H1 (cell line): Measurements from ENCODE around the gene TUBGCP5. TPM values are rescaled to one million over a fixed set of nuclear protein-coding genes. Genes with fewer than 3 reads are reported as not detected.

Experiments used
- CTCF ChIA-PET: fragments of 300-600 bp; sonication (Branson Sonifier 250); formaldehyde crosslinking; loops from one replicate; lab custom pipeline; 2021; ENCODE audit not compliant: partially characterized antibody; lab: Charles Lee
- POLR2A ChIA-PET: fragments of 300-600 bp; sonication (Branson Sonifier 250); formaldehyde crosslinking; loops from one replicate; lab custom pipeline; 2021; ENCODE audit warnings: inconsistent platforms; ENCODE audit not compliant: partially characterized antibody; lab: Charles Lee
- DNase-seq, 2 experiments: peaks; one replicate each; pipeline versions ENCODE4 v3.0.0 to v3.0.0-alpha.2; 2010 to 2022; ENCODE audit warnings: low spot score in 2 of 2, low read depth in 1 of 2, mixed read lengths in 1 of 2
- FAIRE-seq: peaks from 2 replicates; lab custom pipeline; 2011; peaks lifted over from hg19 to GRCh38; lab: Jason Lieb, UNC
- H2AFZ ChIP-seq: 2 replicates; pipeline ENCODE4 v1.8.1; 2012; ENCODE audit warnings: low read length, inconsistent platforms
- H2AK5ac ChIP-seq: 2 replicates; pipeline ENCODE4 v1.6.1; 2013; ENCODE audit warnings: low read depth, low read length
- H2BK120ac ChIP-seq: replicated peaks from 2 replicates; pipeline ENCODE3; 2013; ENCODE audit warnings: low read depth, low read length, inconsistent platforms
- H2BK12ac ChIP-seq: 2 replicates; pipeline ENCODE4 v1.6.1; 2013; ENCODE audit warnings: low read depth, low read length
- H2BK15ac ChIP-seq: 2 replicates; pipeline ENCODE4 v1.6.1; 2013; ENCODE audit warnings: low read length
- H2BK20ac ChIP-seq: 2 replicates; pipeline ENCODE4 v1.6.1; 2013; ENCODE audit warnings: low read length
- H2BK5ac ChIP-seq: 2 replicates; pipeline ENCODE4 v1.6.1; 2013; ENCODE audit warnings: low read depth, low read length
- H3K14ac ChIP-seq: 2 replicates; pipeline ENCODE4 v1.6.1; 2013; ENCODE audit warnings: inconsistent platforms; ENCODE audit not compliant: insufficient read length
- H3K18ac ChIP-seq: 2 replicates; pipeline ENCODE4 v1.6.1; 2013; ENCODE audit warnings: low read length; ENCODE audit errors: extremely low read depth
- H3K23ac ChIP-seq: 2 replicates; pipeline ENCODE4 v1.6.1; 2013; ENCODE audit warnings: inconsistent platforms; ENCODE audit not compliant: insufficient read length
- H3K23me2 ChIP-seq: 2 replicates; pipeline ENCODE4 v1.6.1; 2013; ENCODE audit warnings: low read depth, low read length
- H3K27ac ChIP-seq: 2 replicates; pipeline ENCODE4 v1.6.1; 2011; ENCODE audit warnings: low read depth, low read length, inconsistent platforms
- H3K27me3 ChIP-seq, 4 experiments: replicated peaks in 1 of 4; 1 replicate in 1 of 4; 2 replicates in 3 of 4; pipeline versions ENCODE4 v1.6.1 to v1.8.1; 2011 to 2013; ENCODE audit warnings: low read length in 3 of 4, mild to moderate bottlenecking in 3 of 4, inconsistent platforms in 2 of 4, mixed read lengths in 2 of 4, moderate library complexity in 1 of 4; ENCODE audit not compliant: control insufficient read depth in 3 of 4, insufficient read depth in 3 of 4; ENCODE audit errors: extremely low read depth in 1 of 4
- H3K36me3 ChIP-seq, 4 experiments: 2 replicates each; pipeline versions ENCODE4 v1.6.1 to v1.8.1; 2011 to 2013; ENCODE audit warnings: mild to moderate bottlenecking in 4 of 4, low read length in 3 of 4, moderate library complexity in 2 of 4, control low read depth in 1 of 4, inconsistent platforms in 1 of 4; ENCODE audit not compliant: insufficient read depth in 4 of 4, control insufficient read depth in 2 of 4
- H3K4ac ChIP-seq: replicated peaks from 2 replicates; pipeline ENCODE3; 2013; ENCODE audit warnings: low read length, low read depth, mixed read lengths, inconsistent platforms; ENCODE audit not compliant: insufficient read length
- H3K4me1 ChIP-seq, 4 experiments: replicated peaks in 1 of 4; 1 replicate in 1 of 4; 2 replicates in 3 of 4; pipeline versions ENCODE4 v1.6.1 to v1.8.1; 2011 to 2013; ENCODE audit warnings: low read length in 3 of 4, inconsistent platforms in 2 of 4, mixed read lengths in 1 of 4; ENCODE audit not compliant: insufficient read depth in 4 of 4, control insufficient read depth in 3 of 4
- H3K4me2 ChIP-seq, 2 experiments: 2 replicates each; pipeline versions ENCODE4 v1.6.1 to v1.8.1; 2011 to 2013; ENCODE audit warnings: low read depth in 2 of 2, low read length in 2 of 2, control low read depth in 1 of 2, inconsistent platforms in 1 of 2, mild to moderate bottlenecking in 1 of 2; ENCODE audit not compliant: insufficient read depth in 1 of 2
- H3K4me3 ChIP-seq, 4 experiments: fragments of 200-600, 300-600 bp in 1 of 4; sonication (generic), shearing (Covaris generic), sonication (Bioruptor Twin) in 1 of 4; 2 replicates each; pipeline versions ENCODE4 v1.5.1 to v1.8.1; 2011 to 2016; ENCODE audit warnings: low read length in 4 of 4, low read depth in 3 of 4, control low read depth in 2 of 4, inconsistent platforms in 2 of 4, mild to moderate bottlenecking in 2 of 4, mixed read lengths in 1 of 4, moderate library complexity in 1 of 4; ENCODE audit not compliant: insufficient read depth in 2 of 4; ENCODE audit errors: extremely low read depth in 1 of 4
- H3K56ac ChIP-seq: replicated peaks from 2 replicates; pipeline ENCODE3; 2013; ENCODE audit warnings: low read depth, mild to moderate bottlenecking, mixed read lengths, low read length, inconsistent platforms; ENCODE audit not compliant: insufficient read length
- H3K79me1 ChIP-seq: 2 replicates; pipeline ENCODE4 v1.6.1; 2013; ENCODE audit warnings: low read depth, low read length, control low read depth
- H3K79me2 ChIP-seq, 2 experiments: 2 replicates each; pipeline versions ENCODE4 v1.6.1 to v1.8.1; 2012 to 2013; ENCODE audit warnings: low read length in 2 of 2, mild to moderate bottlenecking in 2 of 2, inconsistent platforms in 1 of 2; ENCODE audit not compliant: insufficient read depth in 2 of 2, control insufficient read depth in 1 of 2
- H3K9ac ChIP-seq, 4 experiments: replicated peaks in 1 of 4; 1 replicate in 1 of 4; 2 replicates in 3 of 4; pipeline versions ENCODE4 v1.6.1 to v1.8.1; 2011 to 2013; ENCODE audit warnings: low read depth in 3 of 4, low read length in 3 of 4, control low read depth in 2 of 4, mild to moderate bottlenecking in 2 of 4, moderate library complexity in 2 of 4, inconsistent platforms in 1 of 4; ENCODE audit errors: extremely low read depth in 1 of 4
- H3K9me3 ChIP-seq, 2 experiments: 2 replicates each; pipeline versions ENCODE4 v1.6.1 to v1.8.1; 2012 to 2013; ENCODE audit warnings: mild to moderate bottlenecking in 2 of 2, moderate library complexity in 2 of 2, control low read depth in 1 of 2, inconsistent platforms in 1 of 2, low read depth in 1 of 2, low read length in 1 of 2, mixed read lengths in 1 of 2; ENCODE audit not compliant: insufficient read depth in 2 of 2
- H4K20me1 ChIP-seq, 2 experiments: replicated peaks in 1 of 2; 2 replicates each; pipeline versions ENCODE3 to v1.8.1; 2011 to 2013; ENCODE audit warnings: inconsistent platforms in 2 of 2, low read length in 2 of 2, mild to moderate bottlenecking in 1 of 2; ENCODE audit not compliant: insufficient read depth in 2 of 2, control insufficient read depth in 1 of 2
- H4K5ac ChIP-seq: 2 replicates; pipeline ENCODE4 v1.6.1; 2013; ENCODE audit warnings: low read length, low read depth, mixed read lengths, inconsistent platforms; ENCODE audit not compliant: insufficient read length
- H4K8ac ChIP-seq: 2 replicates; pipeline ENCODE4 v1.8.0; 2013; ENCODE audit warnings: mild to moderate bottlenecking, moderate library complexity, low read length, inconsistent platforms; ENCODE audit not compliant: insufficient read depth; ENCODE audit errors: extremely low read depth
- H4K91ac ChIP-seq: replicated peaks from 2 replicates; pipeline ENCODE3; 2013; ENCODE audit warnings: low read length, mixed read lengths, inconsistent platforms; ENCODE audit not compliant: insufficient read length
- CBX5 ChIP-seq: fragments of 300-800, 300-1000 bp; sonication (generic); IDR thresholded peaks from 2 replicates; pipeline ENCODE4 v1.7.1; 2016; ENCODE audit warnings: antibody characterized with exemption, low read length, low read depth
- CBX8 ChIP-seq: fragments of 300-800, 300-1000 bp; sonication (generic); IDR thresholded peaks from 2 replicates; pipeline ENCODE4 v1.7.1; 2016; ENCODE audit warnings: low read depth, low read length, borderline replicate concordance
- NANOG ChIP-seq: IDR thresholded peaks from 2 replicates; pipeline ENCODE4 v1.6.1; 2011; ENCODE audit warnings: low read length, low read depth, mild to moderate bottlenecking, inconsistent platforms; ENCODE audit not compliant: insufficient read depth, poor library complexity, severe bottlenecking
- POLR2A ChIP-seq, 2 experiments: IDR thresholded peaks; 1 replicate in 1 of 2; 2 replicates in 1 of 2; pipeline ENCODE4 v1.6.1; 2011; ENCODE audit warnings: low read depth in 2 of 2, low read length in 2 of 2, mild to moderate bottlenecking in 2 of 2; ENCODE audit errors: control extremely low read depth in 1 of 2
- TAF7 ChIP-seq: optimal IDR thresholded peaks from 2 replicates; pipeline ENCODE3; 2011; ENCODE audit warnings: low read depth, mild to moderate bottlenecking, inconsistent platforms, low read length, moderate library complexity, borderline replicate concordance
- TCF12 ChIP-seq: IDR thresholded peaks from 2 replicates; pipeline ENCODE4 v1.6.1; 2011; ENCODE audit warnings: low read depth, mild to moderate bottlenecking, low read length
- WGBS, 2 experiments: shearing (Covaris generic) in 1 of 2; methylation state at CpG; one replicate each; pipeline versions ENCODE4 v1.1.6 to v1.1.7; 2013 to 2015; ENCODE audit warnings: low lambda C conversion rate in 2 of 2, mixed read lengths in 2 of 2, inconsistent platforms in 1 of 2, low coverage in 1 of 2, missing lambda C conversion rate in 1 of 2; ENCODE audit not compliant: insufficient replicate concordance in 2 of 2, insufficient coverage in 1 of 2, insufficient read length in 1 of 2; ENCODE audit errors: extremely low coverage in 1 of 2, missing lambda C conversion rate in 1 of 2; 5-methylcytosine and 5-hydroxymethylcytosine counted together
- polyA plus RNA-seq, 7 experiments: library from polyadenylated mRNA; depleted of rRNA in 3 of 7; stranded (reverse) in 5 of 7; unstranded in 2 of 7; fragments of >200 nt in 5 of 7; fragments of 200-250 nt in 2 of 7; gene quantifications; 1 replicate in 5 of 7; 2 replicates in 1 of 7; 4 replicates in 1 of 7; pipeline versions ENCODE4 v1.2.1 to v1.2.3, GENCODE V29; 2011 to 2013; ENCODE audit warnings: missing spikeins in 2 of 7, mixed read lengths in 2 of 7
- total RNA-seq: library from RNA; stranded (reverse); fragmentation: NEBNext Ultra II Directional; extraction: Animal tissue kit (Norgen Biotek cat#: 25700); gene quantifications from 2 replicates; pipeline ENCODE4 v1.2.1, GENCODE V29; 2021
- TF ChIP-seq, protein P1 (sequence below): IDR thresholded peaks from 2 replicates; pipeline ENCODE4 v1.6.1; 2012; ENCODE audit warnings: inconsistent platforms

The TUBGCP5 gene
- total and polyA plus RNA-seq, 2 of the 8 experiments (the other 6 are each of a cell fraction or from before 2014, with no cell fraction given) = 6.3 to 12.5 TPM

DNA sequence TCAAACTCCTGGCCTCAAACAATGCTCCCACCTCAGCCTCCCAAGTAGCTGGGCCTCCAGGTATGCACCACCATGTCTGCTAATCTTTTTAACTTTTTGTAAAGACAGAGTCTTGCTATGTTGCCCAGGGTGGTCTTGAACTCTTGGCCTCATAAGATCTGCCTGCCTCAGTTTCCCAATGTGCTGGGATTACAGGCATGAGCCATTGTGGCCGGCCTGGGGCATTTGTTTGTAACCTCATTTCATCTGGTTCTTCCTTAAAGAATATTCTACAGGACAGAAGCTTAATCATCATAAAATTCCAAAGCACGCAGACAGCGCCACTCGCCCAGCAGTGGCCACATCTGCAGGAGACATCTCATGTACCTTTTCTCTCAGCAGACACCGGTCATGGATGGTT, 35.6 kb downstream of the TUBGCP5 start:
- H3K9ac ChIP-seq = no peak overlapping the region
- ChIA-PET CTCF (interaction anchor here (0.6 to 3.3 kb wide), 3 partner anchors 8 to 33 kb away, joined by 3 to 14 read pairs (median 3); no protein-coding TSS in a partner anchor), POLR2A (interaction anchor here (1.3 to 1.7 kb wide), 3 partner anchors 10 to 19 kb away, joined by 3 to 5 read pairs (median 4); no protein-coding TSS in a partner anchor)
- no peaks in the 10 kb centered on the region for H3K79me2 ChIP-seq
- no peak overlapping the region for H4K91ac ChIP-seq
- no peak for DNase-seq
- no peak overlapping the region for H2BK15ac ChIP-seq
- no peaks in the 10 kb centered on the region for H4K20me1 ChIP-seq
- no peaks in the 10 kb centered on the region for H3K23me2 ChIP-seq
- no peak overlapping the region for H3K4me2 ChIP-seq
- FAIRE-seq = no peak
- no peak overlapping the region for H3K4me3 ChIP-seq
- no peak overlapping the region for H2BK20ac ChIP-seq
- no peak overlapping the region for H3K14ac ChIP-seq
- no peak overlapping the region for H4K8ac ChIP-seq
- H2BK12ac ChIP-seq = no peak overlapping the region
- 78% methylated on average over 5 of the region's 5 CpGs; no CpG with 5 or more reads in 1 of the 2 experiments for WGBS, 2 experiments
- no peak overlapping the region for H3K27ac ChIP-seq
- no peak overlapping the region for H2BK5ac ChIP-seq
- H4K5ac ChIP-seq = no peak overlapping the region
- H2AK5ac ChIP-seq = no peak overlapping the region
- H2BK120ac ChIP-seq = no peak overlapping the region
- no peaks in the 10 kb centered on the region for H3K27me3 ChIP-seq
- no peaks in the 10 kb centered on the region for H3K9me3 ChIP-seq
- no peak overlapping the region for H2AFZ ChIP-seq
- no peak overlapping the region for H3K18ac ChIP-seq
- no peak overlapping the region for H3K23ac ChIP-seq
- H3K4me1 ChIP-seq = no peaks in the 10 kb centered on the region
- no peaks in the 10 kb centered on the region for H3K79me1 ChIP-seq
- H3K36me3 ChIP-seq = peaks cover 4 to 28% (median 10%) of the 10 kb centered on the region in 4 experiments; a peak in 6 of 8 replicates
- no peak overlapping the region for H3K56ac ChIP-seq
- H3K4ac ChIP-seq = no peak overlapping the region
- no peak for TF ChIP-seq CBX5
- TF ChIP-seq POLR2A (IDR thresholded peaks at IDR 0.05; ENCODE audit: control extremely low read depth in 1 of 2, low read depth in 2 of 2, low read length in 2 of 2) = no peak
- TF ChIP-seq, protein P1, sequence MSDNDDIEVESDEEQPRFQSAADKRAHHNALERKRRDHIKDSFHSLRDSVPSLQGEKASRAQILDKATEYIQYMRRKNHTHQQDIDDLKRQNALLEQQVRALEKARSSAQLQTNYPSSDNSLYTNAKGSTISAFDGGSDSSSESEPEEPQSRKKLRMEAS = no peak
- no peak for TF ChIP-seq TAF7
- no peak for TF ChIP-seq CBX8
- TF ChIP-seq TCF12 = no peak
- no peak for TF ChIP-seq NANOG
